GM12878 (cell line): ENCODE measurements around the gene UBASH3B. TPM values are rescaled to one million over a fixed set of nuclear protein-coding genes. Genes with fewer than 3 reads are reported as not detected.

Experiments
- CUX1 ChIP-seq: IDR thresholded peaks from 2 replicates; pipeline ENCODE4 v1.6.1; 2012; ENCODE audit warnings: improper control_type of control experiment, low read depth, low read length; ENCODE audit not compliant: insufficient replicate concordance
- EED ChIP-seq: sonication (generic); IDR thresholded peaks from 2 replicates; pipeline ENCODE4 v1.6.1; 2016; ENCODE audit warnings: antibody characterized with exemption, low read depth
- FOXM1 ChIP-seq: IDR thresholded peaks from 2 replicates; pipeline ENCODE4 v1.6.1; 2012; ENCODE audit warnings: low read depth, mild to moderate bottlenecking, inconsistent platforms, low read length, moderate library complexity
- GABPA ChIP-seq: IDR thresholded peaks from 2 replicates; pipeline ENCODE4 v1.6.1; 2014; ENCODE audit warnings: antibody characterized with exemption, low read depth, mild to moderate bottlenecking, inconsistent platforms
- GATAD2B ChIP-seq: fragments of 450-650 bp; conservative IDR thresholded peaks from 2 replicates; pipeline ENCODE4 v1.6.1; 2017; ENCODE audit warnings: low read depth, mild to moderate bottlenecking, moderate library complexity
- HDGF ChIP-seq: fragments of 450-650 bp; IDR thresholded peaks from 2 replicates; pipeline ENCODE4 v1.6.1; 2016; ENCODE audit warnings: antibody characterized with exemption
- TAF1 ChIP-seq: IDR thresholded peaks from 2 replicates; pipeline ENCODE4 v1.6.1; 2011; ENCODE audit warnings: mild to moderate bottlenecking, low read depth, low read length, borderline replicate concordance
- TCF12 ChIP-seq: IDR thresholded peaks from 2 replicates; pipeline ENCODE4 v1.6.1; 2011; ENCODE audit warnings: low read depth, mild to moderate bottlenecking, low read length
- YBX1 ChIP-seq: fragments of 450-650 bp; IDR thresholded peaks from 2 replicates; pipeline ENCODE4 v1.6.1; 2016; ENCODE audit warnings: antibody characterized with exemption
- polyA plus RNA-seq, 11 experiments: library from polyadenylated mRNA; depleted of rRNA in 4 of 11; unstranded in 6 of 11; stranded (reverse) in 5 of 11; fragments of >200 nt; fragmentation: Nextera tagmentation in 4 of 11; fragmentation: Illumina TruSeq in 1 of 11; extraction: Ambion mirVana in 4 of 11; extraction: Trizol in 1 of 11; gene quantifications; 1 replicate in 1 of 11; 2 replicates in 10 of 11; pipeline versions ENCODE4 v1.2.1 to v1.2.3, GENCODE V29; 2011 to 2016; ENCODE audit warnings: inconsistent platforms in 2 of 11, missing spikeins in 2 of 11, low read depth in 1 of 11
- total RNA-seq, 4 experiments: library from RNA; depleted of rRNA in 3 of 4; stranded (reverse); fragments of >200 nt in 3 of 4; fragmentation: Illumina TruSeq in 1 of 4; extraction: Trizol in 1 of 4; gene quantifications; 2 replicates each; pipeline versions ENCODE4 v1.2.1 to v1.2.3, GENCODE V29; 2013 to 2021
- TF ChIP-seq, protein P1 (sequence below): IDR thresholded peaks from 2 replicates; pipeline ENCODE4 v1.6.1; 2012; ENCODE audit warnings: mild to moderate bottlenecking, low read depth, low read length

The UBASH3B gene
- total and polyA plus RNA-seq, 10 of the 15 experiments (the other 5 are each of a cell fraction or from before 2014, with no cell fraction given) = 0.18 to 3.3 (median 0.57) TPM

DNA sequence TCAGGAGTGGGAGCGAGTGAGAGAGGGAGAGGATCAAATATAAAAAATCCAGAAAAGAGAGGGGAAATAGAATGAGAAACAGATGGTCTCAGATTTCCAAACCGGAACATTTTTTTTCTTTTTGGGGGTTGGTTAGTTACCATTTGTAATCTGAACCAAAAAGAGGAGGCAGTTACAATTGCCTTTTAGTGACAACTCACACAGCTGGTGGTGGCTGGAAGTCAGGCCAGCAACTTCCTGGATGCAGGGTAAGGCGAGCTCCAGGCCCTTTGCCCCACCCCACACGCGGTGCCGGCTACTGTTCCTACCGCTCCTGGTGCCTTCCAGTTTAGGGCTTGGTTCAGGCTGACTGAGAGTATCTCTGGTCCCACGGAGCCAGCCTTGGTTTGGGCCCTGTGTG is 21.0 kb upstream of the UBASH3B start (continued):
- TF ChIP-seq CUX1 (no peak), EED (no peak), HDGF (no peak), YBX1 (no peak), TCF12 (no peak), GABPA (no peak), TAF1 (no peak), FOXM1 (no peak), GATAD2B (no peak)
- TF ChIP-seq, protein P1, sequence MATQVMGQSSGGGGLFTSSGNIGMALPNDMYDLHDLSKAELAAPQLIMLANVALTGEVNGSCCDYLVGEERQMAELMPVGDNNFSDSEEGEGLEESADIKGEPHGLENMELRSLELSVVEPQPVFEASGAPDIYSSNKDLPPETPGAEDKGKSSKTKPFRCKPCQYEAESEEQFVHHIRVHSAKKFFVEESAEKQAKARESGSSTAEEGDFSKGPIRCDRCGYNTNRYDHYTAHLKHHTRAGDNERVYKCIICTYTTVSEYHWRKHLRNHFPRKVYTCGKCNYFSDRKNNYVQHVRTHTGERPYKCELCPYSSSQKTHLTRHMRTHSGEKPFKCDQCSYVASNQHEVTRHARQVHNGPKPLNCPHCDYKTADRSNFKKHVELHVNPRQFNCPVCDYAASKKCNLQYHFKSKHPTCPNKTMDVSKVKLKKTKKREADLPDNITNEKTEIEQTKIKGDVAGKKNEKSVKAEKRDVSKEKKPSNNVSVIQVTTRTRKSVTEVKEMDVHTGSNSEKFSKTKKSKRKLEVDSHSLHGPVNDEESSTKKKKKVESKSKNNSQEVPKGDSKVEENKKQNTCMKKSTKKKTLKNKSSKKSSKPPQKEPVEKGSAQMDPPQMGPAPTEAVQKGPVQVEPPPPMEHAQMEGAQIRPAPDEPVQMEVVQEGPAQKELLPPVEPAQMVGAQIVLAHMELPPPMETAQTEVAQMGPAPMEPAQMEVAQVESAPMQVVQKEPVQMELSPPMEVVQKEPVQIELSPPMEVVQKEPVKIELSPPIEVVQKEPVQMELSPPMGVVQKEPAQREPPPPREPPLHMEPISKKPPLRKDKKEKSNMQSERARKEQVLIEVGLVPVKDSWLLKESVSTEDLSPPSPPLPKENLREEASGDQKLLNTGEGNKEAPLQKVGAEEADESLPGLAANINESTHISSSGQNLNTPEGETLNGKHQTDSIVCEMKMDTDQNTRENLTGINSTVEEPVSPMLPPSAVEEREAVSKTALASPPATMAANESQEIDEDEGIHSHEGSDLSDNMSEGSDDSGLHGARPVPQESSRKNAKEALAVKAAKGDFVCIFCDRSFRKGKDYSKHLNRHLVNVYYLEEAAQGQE = no peak
